ENCODE measurements around the gene DNAJC1. TPM values are rescaled to one million over a fixed set of nuclear protein-coding genes. Genes with fewer than 3 reads are reported as not detected.
A peak's percentile ranks its signal among the peaks of the same experiment; 100 is the strongest.
"Not testable (repeated sequence)": the region's sequence is repeated elsewhere in the genome, so short reads cannot be mapped to it uniquely, and the experiment has no call there.

DNAJC1 gene
- polyA plus RNA-seq, 5 donors = 29.6 to 38.2 (median 30.4) TPM

DNA sequence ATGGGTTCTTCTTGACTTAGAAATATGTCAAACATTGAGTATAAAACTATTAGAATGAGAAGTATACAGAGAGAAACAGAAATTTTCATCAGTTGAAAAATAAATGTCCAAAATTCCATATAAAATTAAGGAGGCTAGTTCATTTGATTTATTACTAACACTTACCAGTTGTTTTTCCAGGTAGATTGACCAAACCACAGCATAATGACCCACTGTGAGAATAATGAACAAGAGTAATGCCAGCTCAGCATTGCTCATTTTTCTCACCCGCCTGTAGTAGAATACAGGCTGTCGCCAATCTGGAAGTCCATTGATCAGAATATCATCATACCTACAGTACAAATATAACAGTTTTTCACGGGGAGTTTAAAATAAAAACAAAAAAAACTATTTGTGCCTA is 82.9 kb downstream of the DNAJC1 start:
- DNase-seq = no peak

DNA sequence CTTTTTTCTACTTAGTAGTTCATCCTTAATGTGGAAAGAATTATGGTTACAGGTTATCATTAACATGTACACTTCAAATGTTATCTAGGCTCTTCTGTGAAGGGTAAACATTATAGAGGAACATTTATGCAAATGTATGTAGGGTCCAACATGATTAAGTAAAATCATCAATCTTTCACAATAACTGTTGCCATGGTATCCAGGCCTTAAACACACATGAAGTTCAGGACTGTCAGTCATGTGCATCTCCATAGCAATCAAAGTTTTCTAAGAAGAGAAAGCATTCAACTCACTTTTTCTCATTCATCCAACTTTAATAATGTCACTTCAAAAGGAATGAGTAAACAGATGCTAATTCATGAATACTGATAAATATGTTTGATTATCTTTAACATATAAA is 83.6 kb downstream of the DNAJC1 start:
- no peak for DNase-seq

DNA sequence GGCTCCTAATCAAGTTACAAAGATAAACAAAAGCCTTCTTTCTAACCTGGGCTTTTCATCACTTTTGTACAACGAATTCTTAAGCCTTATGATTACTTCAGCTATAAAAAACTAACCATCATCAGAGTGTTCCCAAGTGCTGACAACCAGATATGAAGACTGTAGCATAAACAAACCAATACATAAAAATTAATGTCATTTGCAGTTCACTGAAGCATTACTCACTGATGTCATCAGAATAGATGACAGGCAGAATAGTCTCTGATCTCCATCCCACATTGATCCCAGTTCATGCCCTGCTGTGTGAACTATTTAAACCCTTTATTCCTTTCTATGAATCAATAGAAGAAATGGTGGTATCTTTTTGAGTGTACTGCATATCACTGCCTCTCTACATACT is 84.4 kb downstream of the DNAJC1 start:
- no peak for DNase-seq

DNA sequence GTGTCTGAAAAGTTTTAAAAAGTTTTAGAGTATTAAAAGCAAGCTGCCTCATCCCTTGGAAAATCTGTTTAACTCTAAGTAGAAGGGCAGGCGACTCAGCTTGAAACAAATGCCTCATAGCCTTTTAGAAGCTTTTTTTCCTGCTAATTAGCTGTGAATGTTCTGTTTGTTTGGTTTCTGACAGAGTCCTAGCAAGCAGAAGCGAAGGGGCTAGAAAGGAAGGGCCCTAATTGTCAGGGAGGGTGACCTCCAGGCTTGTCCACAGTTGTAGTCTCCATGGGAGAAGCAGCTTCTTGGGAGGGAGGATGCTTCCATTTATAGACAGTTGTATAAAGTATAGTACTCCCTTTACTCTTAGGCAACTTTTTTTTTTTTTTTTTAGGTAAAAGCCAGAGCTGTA is 90.9 kb downstream of the DNAJC1 start:
- peak; percentile 24 to 25 for DNase-seq

DNA sequence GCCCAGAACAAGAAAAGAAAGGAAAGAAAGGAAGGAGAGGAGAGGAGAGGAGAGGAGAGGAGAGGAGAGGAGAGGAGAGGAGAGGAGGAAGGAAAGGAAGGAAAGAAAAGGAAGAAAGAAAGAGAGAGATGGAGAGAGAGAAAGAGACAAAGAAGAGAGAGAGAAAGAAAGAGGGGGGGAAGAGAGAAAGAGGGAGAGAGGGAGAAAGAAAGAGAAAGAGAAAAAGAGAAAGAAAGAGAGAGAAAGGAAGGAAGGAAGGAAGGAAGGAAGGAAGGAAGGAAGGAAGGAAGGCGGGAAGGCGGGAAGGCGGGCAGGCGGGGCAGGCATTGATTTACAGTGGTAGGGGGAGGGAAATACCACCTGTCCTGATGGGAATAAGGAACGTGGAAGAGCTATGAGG is 92.7 kb downstream of the DNAJC1 start:
- DNase-seq = no peak

DNA sequence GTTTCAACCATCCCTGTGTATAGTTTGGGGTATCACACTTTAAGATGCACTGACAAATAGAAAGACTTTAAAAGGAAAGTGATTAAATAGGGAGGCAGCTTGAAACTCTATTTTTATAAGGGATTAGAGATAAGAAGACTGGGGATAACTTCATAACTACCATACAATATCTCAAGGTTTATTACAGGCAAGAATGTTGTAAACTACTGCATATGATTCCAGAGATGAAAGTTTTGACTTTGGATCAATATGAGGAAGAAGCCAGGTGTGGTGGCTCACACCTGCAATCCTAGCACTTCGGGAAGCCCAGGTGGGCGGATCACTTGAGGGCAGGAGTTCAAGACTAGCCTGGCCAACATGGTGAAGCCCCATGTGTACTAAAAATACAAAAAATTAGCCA is 96.1 kb downstream of the DNAJC1 start:
- DNase-seq = no peak

DNA sequence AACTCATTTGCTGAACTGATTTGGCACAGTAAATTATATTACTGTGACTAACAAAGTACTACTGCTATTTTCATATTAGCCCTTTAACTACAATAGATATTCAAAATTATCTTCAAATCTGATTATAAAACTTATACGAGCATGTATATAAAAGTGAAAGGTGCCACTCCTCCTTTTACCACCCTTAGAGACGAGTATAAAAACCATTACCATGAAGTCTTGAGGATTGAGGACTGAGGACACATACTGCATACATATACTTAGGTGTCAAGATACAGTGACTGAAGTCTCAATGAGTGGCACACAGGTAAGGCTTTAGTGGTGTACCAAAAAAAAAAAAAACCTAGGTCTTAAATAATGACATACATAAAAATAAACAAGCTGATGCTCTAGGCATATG is 98.6 kb downstream of the DNAJC1 start:
- no peak for DNase-seq

DNA sequence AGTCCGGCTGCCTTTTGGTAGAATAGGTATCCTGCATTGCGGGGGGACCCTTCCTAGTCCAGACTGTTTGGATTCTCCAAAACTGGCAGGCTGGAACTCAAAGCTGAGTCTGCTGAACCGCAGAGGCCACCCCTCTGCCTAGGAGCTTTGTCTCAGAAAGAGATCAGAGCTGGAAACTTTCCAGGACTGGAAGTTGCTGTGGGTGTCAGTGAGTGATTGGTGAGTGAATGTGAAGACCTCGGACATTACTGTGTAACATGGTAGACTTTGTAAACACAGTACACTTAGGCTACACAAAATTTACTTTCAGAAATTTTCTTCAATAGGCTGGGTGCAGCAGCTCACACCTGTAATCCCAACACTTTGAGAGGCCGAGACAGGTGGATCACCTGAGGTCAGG is 103.8 kb downstream of the DNAJC1 start:
- DNase-seq = no peak

DNA sequence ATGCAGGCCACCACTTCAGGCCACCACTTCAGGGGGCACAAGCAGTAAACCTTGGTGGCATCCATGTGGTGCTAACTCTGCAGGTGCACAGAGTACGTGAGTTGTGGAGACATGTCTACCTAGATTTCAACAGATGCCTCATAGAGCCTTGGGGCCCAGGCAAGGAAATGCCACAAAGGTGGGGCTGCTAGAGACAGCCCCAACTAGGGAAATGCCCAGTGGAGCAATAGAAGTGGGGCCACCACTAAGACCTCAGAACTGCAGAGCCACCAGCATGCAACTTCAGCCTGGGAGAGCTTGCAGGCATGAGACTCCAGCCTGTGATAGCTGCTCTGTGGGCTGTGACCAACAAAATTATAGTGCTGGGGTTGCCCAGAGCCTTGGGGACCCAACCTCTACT is 107.6 kb downstream of the DNAJC1 start:
- no peak for DNase-seq

DNA sequence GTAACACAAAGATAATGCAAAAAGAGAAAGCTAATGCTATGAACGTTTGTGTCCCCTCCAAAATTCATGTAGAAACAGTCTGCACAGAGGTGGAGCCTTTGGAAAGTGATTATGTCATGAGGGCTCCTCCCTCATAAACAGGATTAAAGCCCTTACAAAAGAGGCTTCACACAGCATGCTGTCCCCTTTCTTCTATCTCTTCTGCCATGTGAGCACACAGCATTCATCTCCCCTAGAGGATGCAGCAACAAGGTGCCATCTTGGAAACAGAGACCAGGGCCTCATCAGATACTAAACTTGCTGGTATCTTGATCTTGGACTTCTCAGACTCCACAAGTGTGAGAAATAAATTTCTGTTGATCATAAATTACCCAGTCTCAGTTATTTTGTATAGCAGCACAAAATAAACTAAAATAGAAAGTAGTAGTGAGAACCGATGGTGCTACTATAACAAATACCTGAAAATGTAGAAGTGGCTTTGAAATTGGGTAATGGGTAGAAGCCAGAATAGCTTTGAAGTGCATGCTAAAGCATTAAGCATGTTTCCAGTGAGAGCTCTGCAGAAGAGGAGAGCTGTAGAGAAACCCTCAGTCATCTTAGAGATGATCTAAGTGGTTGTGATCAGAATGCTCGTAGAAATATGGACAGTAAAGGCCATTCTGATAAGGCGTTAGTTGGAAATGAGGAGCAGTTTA is 108.7 kb downstream of the DNAJC1 start:
- DNase-seq = no peak

DNA sequence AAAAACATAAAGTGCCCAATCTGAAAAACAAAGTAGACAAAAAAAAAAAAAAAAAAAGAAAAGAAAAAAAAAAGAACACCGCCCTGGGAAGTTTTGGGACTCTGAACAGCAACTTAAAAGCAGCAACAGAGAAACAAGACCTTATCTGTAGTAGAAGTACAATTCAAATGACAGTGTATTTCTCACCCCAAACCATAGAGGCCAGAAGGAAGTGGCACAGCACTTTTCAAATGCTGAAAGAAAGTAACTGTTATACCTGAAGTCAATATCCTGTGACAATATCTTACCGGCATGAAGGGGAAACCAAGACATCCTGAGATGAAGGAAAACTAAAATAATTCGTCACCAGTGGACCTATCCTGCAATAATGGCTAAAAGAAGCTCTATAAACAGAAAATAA is 112.1 kb downstream of the DNAJC1 start:
- DNase-seq = no peak

DNA sequence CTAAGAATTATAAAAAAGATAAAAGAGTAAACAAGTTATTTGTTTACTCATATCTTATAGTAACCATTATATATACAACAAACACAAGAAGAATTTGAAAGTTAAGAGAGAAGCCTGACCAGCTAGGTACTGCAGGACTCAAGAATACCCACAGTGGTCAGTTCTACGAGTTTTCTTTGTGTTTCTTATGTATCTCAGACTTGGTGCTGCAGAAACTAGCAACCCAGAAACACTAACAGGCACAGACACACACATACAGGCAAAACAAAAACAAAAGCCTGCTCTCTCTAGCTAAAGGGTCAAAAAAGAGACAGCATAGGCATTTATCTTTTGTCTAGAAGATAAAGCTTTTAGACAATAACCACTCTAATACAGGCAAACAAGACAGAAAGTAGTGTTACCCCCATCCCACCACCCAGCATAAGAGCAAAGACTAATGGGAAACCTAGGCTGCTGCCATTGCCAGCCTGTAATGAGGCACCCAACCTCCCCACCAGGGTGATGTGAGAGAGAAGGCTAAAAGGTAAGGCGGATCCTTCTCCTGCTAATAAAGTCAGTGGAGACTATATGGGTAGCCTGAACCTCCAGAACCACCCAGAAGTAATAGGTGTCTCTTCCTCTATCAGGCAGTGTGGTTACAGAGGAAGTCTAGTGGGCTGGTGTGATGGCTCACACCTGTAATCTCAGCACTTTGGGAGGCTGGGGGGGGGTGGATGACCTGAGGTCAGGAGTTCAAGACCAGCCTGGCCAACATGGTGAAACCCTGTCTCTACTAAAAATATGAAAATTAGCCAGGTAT is 113.9 kb downstream of the DNAJC1 start:
- DNase-seq = no peak

DNA sequence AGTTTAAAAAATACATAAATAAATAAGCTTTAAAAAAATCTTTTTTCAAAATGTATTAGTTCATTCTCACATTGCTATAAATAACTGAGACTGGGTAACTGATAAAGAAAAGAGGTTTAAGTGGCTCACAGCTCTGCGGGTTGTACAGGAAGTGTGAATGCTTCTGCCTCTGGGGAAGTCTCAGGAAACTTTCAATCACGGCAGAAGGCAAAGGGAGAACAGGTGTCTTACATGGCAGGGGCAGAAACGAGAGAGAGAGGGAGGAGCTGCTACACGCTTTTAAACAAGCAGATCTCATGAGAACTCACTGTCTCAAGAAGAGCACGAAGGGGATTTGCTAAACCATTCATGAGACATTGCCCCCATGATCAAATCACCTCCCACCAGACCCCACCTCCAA is 114.6 kb downstream of the DNAJC1 start:
- no peak for DNase-seq

DNA sequence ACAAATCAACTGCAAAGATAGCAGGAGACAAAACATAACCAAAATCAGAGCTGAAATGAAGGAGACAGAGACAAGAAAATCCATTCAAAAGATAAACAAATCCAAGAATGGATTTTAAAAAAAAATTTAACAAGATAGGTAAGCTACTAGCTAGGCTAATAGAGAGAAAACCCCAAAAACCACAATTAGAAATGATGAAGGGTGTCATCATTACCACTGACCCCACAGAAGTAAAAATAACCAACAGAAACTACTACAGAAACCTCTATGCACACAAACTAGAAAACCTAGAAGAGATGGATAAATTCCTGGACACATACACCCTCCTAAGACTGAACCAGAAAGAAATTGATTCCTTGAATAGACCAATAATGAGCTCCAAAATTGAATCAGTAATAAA is 117.6 kb downstream of the DNAJC1 start:
- no peak for DNase-seq

DNA sequence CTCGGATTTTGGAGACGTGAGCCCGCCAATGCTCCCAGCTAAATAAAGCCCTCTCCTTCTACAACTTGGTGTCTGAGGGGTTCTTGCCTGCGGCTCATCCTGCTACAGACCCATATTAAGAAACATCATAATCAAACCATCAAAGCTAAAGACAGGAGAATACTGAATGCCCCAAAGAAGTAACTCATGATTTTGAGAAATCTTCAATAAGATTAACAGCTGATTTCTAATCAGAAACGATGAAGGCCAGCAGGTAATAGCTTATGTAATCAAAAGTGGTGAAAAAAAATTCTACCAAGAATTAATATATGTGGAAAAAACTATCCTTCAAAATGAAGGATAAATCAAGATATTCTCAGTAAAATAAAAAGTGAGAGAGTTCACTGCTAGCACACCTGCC is 130.3 kb downstream of the DNAJC1 start:
- DNase-seq = no peak

DNA sequence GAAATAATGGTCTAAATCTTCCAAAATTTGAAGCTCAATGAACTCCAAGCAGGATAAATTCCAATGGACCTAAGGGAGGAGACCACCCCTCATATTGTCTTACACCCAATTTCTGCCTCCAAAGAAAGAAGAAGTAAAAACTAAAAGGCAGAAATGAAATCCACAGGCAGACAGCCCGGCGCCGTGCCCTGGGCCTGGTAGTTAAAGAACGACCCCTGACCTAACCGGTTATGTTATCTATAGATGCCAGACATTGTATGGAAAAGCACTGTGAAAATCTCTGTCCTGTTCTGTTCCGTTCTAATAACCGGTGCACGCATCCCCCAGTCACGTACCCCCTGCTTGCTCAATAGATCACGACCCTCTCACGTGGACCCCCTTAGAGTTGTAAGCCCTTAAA is 130.8 kb downstream of the DNAJC1 start:
- not testable (repeated sequence) for DNase-seq

DNA sequence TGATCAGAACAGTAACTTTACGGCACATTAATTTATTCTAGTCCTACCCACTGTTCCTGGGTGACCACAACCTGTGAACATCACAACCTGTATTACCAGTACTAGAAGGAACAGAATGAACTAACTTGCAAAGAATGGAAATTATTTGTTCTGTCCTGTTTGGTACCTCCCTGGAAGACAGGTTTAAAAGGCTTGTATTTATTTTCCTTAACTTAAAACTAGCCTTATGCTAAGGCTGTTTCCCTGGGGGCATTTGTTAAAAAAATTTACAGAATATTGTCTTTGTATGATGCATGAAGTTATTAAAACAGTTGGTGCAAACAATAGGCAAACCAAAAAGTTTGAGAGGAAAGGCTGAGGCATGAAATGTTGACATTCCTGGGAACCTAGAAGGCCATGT is 132.7 kb downstream of the DNAJC1 start:
- DNase-seq = no peak

DNA sequence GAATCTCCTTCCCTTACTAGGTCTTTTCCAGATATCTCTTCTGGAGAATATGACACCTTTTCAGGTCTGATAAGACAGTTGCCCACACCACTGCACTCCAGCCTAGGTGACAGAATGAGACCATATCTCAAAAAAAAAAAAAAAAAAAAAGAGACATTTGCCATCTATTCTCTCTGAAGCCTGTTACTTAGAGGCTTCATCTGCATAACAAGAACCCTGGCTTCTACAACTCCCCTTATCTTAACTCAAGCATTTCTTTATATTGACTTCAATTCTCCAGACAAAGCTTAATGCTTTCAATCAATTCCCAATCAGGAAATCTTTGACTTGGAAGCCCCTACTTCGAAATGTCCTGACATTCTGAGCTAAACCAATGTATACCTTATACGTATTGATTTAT is 134.4 kb downstream of the DNAJC1 start:
- not testable (repeated sequence) for DNase-seq

DNA sequence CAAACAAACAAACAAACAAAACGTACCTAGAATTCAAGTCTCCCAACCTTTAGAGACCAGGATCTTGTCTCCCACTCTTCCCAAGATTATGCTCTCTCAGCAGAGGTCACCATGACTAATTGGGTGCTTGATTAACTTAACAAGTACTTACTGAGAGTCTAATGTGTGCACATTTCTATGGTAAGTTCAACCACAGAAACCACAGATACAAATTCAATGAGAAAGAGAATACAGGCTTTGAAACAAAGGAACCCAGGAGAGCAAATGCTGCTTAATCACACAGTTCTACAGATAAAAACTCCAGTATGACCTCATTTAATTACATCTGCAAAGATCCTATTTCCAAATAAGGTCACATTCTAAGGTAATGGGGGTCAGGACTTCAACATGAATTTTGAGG is 142.8 kb downstream of the DNAJC1 start:
- no peak for DNase-seq

DNA sequence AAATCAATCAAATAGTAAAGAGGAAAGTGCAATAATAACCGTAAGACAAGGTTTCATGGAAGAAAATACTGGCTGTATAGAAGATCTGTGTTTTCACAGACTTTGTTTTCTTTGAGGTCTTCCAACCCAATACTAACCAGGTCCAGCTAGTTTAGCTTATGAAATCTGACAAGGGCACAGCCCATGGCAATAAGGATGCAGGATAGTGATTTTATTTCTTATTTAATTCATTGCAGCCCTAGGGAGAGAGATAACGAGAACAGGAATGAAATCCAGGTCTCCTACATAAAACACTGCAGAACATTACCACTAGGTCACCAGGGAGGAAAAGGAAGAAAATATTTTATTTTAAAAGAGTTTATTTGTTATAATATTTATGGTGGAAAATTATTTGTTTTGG is 145.1 kb downstream of the DNAJC1 start:
- no peak for DNase-seq

DNA sequence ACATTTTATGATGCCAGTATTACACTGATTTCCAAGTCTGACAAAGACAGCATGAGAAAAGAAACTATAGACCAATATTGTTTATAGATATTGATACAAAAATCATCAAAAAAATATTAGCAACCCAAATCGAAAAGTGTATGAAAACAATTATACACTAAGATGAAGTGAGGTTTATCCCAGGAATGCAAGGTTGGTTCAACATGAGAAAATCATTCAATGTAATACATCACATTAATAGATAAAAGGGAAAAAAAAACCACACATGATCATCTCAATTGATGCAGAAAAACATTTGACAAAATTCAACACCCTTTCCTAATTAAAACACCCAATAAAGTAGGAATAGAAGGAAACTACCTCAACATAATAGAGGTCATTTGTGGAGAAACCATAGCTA is 153.9 kb downstream of the DNAJC1 start:
- DNase-seq = no peak

DNA sequence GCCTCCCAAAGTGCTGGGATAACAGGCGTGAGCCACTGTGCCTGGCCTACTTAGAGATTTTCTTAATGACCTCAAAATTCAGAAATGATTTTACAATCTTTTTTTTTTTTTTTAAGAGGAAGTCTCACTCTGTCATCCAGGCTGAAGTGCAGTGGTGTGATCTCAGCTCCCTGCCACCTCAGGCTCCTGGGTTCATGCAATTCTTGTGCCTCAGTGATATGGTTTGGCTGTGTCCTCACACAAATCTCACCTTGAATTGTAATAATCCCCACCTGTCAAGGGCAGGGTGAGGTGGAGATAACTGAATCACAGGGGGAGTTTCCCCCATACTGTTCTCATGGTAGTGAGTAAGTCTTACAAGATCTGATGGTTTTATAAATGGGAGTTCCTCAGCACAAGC is 159.9 kb downstream of the DNAJC1 start:
- DNase-seq = no peak

DNA sequence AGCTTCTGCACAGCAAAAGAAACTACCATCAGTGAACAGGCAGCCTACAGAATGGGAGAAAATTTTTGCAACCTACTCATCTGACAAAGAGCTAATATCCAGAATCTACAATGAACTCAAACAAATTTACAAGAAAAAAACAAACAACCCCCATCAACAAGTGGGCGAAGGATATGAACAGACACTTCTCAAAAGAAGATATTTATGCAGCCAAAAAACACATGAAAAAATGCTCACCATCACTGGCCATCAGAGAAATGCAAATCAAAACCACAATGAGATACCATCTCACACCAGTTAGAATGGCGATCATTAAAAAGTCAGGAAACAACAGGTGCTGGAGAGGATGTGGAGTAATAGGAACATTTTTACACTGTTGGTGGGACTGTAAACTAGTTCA is 162.3 kb downstream of the DNAJC1 start:
- DNase-seq = not testable (repeated sequence)

DNA sequence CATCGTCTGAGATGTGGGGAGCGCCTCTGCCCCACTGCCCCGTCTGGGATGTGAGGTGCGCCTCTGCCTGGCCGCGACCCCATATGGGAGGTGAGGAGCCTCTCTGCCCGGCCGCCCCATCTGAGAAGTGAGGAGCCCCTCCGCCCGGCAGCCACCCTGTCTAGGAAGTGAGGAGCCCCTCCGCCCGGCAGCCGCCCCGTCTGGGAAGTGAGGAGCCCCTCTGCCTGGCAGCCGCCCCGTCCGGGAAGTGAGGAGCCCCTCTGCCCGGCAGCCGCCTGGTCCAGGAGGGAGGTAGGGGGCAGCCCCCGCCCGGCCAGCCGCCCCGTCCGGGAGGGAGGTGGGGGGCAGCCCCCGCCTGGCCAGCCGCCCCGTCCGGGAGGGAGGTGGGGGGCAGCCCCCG is 166.0 kb downstream of the DNAJC1 start:
- not testable (repeated sequence) for DNase-seq
